ENCODE measurements around the gene WFDC1. TPM values are rescaled to one million over a fixed set of nuclear protein-coding genes. Genes with fewer than 3 reads are reported as not detected.

Gene WFDC1
- polyA plus RNA-seq, 1 of the 3 experiments (the other 2 are of a cell fraction) = 0.03 TPM

DNA sequence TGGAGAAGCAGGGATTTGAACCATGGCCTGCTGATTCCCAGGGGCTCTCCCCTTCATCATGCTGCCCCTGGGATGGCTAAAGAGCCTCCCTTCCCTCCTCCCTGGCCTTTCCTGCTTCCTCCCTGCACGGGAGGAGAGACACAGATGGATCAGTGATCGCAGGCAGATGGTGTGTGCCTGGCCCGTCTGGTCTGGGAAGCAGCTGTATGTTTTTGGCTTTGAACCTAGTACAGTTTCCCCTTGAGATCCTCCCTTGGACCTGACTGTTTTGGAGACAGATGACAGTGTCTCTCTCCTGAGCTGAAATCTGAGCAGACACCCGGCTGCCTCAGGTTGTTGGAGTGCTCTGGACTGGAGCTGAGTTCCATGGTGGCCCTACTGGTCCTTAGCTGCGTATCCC is 44.6 kb downstream of the WFDC1 start:
- Histone ChIP-seq H3K4me3 (ENCODE audit: low read depth in 2 of 2, low read length in 1 of 2) (no peak overlapping the region), H3F3A (replicated peaks; ENCODE audit: insufficient read depth) (no peaks in the 10 kb centered on the region), H2AFZ (ENCODE audit: low read depth) (no peak overlapping the region), H3K9me2 (no peaks in the 10 kb centered on the region), H3K36me3 (replicated peaks in 1 of 2; ENCODE audit: control insufficient read depth in 1 of 2, insufficient read depth in 2 of 2, low read length in 1 of 2) (no peaks in the 10 kb centered on the region), H3K27ac (ENCODE audit: low read depth in 2 of 2, low read length in 1 of 2) (no peak overlapping the region), H3K9me3 (0 out of 2 replicates have a peak, but pooled peaks cover 4% of the 10 kb centered on the region), H4K20me1 (ENCODE audit: insufficient read depth) (no peaks in the 10 kb centered on the region), H3K9ac (no peak overlapping the region), H3K79me2 (ENCODE audit: insufficient read depth) (no peaks in the 10 kb centered on the region), H3K27me3 (ENCODE audit: insufficient read depth) (peaks cover 19% of the 10 kb centered on the region), H3K4me2 (no peak overlapping the region), H3K4me1 (ENCODE audit: control insufficient read depth in 1 of 2, insufficient read depth in 2 of 2, low read depth in 1 of 2, low read length in 1 of 2) (no peaks in the 10 kb centered on the region)
- ChIA-PET CTCF (interaction anchor here (1.2 to 1.5 kb wide), 2 partner anchors 31 to 63 kb away, joined by 3 to 4 read pairs; no protein-coding TSS in a partner anchor), POLR2A (no interaction called here)
- 13% methylated on average over 3 of the region's 5 CpGs for WGBS (ENCODE audit: low lambda C conversion rate)
- no peak for DNase-seq
- TF ChIP-seq PBX3 (IDR thresholded peaks at IDR 0.05) = no peak

GRCh38 chr16:84339766-84340165 is 45.1 kb downstream of the WFDC1 start:
- H3K36me3 ChIP-seq (replicated peaks in 1 of 2; ENCODE audit: control insufficient read depth in 1 of 2, insufficient read depth in 2 of 2, low read length in 1 of 2) = no peaks in the 10 kb centered on the region
- no peaks in the 10 kb centered on the region for H3K79me2 ChIP-seq (ENCODE audit: insufficient read depth)
- H4K20me1 ChIP-seq (ENCODE audit: insufficient read depth) = no peaks in the 10 kb centered on the region
- no peaks in the 10 kb centered on the region for H3K9me2 ChIP-seq
- H3F3A ChIP-seq (replicated peaks; ENCODE audit: insufficient read depth) = no peaks in the 10 kb centered on the region
- DNase-seq = no peak
- no peaks in the 10 kb centered on the region for H3K4me1 ChIP-seq (ENCODE audit: control insufficient read depth in 1 of 2, insufficient read depth in 2 of 2, low read depth in 1 of 2, low read length in 1 of 2)
- H3K27ac ChIP-seq (ENCODE audit: low read depth in 2 of 2, low read length in 1 of 2) = no peak overlapping the region
- H3K9ac ChIP-seq = no peak overlapping the region
- H3K9me3 ChIP-seq = 0 out of 2 replicates have a peak, but pooled peaks cover 4% of the 10 kb centered on the region
- 23% methylated on average over 8 of the region's 9 CpGs for WGBS (ENCODE audit: low lambda C conversion rate)
- ChIA-PET POLR2A (no interaction called here), CTCF (no interaction called here)
- H3K4me3 ChIP-seq (ENCODE audit: low read depth in 2 of 2, low read length in 1 of 2) = no peak overlapping the region
- H3K4me2 ChIP-seq = no peak overlapping the region
- TF ChIP-seq JUND (IDR thresholded peaks at IDR 0.05) (no peak), RFX5 (IDR thresholded peaks at IDR 0.05; ENCODE audit: low read length) (no peak), CTCF (IDR thresholded peaks at IDR 0.05) (no peak), GATA2 (CRISPR knock-in tag; IDR thresholded peaks at IDR 0.05) (no peak), IRF3 (IDR thresholded peaks at IDR 0.05; ENCODE audit: low read depth, low read length) (no peak)
- TF ChIP-seq, protein P1, sequence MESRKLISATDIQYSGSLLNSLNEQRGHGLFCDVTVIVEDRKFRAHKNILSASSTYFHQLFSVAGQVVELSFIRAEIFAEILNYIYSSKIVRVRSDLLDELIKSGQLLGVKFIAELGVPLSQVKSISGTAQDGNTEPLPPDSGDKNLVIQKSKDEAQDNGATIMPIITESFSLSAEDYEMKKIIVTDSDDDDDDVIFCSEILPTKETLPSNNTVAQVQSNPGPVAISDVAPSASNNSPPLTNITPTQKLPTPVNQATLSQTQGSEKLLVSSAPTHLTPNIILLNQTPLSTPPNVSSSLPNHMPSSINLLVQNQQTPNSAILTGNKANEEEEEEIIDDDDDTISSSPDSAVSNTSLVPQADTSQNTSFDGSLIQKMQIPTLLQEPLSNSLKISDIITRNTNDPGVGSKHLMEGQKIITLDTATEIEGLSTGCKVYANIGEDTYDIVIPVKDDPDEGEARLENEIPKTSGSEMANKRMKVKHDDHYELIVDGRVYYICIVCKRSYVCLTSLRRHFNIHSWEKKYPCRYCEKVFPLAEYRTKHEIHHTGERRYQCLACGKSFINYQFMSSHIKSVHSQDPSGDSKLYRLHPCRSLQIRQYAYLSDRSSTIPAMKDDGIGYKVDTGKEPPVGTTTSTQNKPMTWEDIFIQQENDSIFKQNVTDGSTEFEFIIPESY (IDR thresholded peaks at IDR 0.05; ENCODE audit: borderline replicate concordance, low read depth) = no peak
- no peak overlapping the region for H2AFZ ChIP-seq (ENCODE audit: low read depth)
- H3K27me3 ChIP-seq (ENCODE audit: insufficient read depth) = peaks cover 23% of the 10 kb centered on the region
